Uterus (tissue), 4 donors: ENCODE data around the gene PLEKHM2. TPM values are rescaled to one million over a fixed set of nuclear protein-coding genes. Genes with fewer than 3 reads are reported as not detected.
A peak's percentile ranks its signal among the peaks of the same experiment; 100 is the strongest.

ENCODE experiments used
- DNase-seq, 2 donors: peaks; one replicate each; pipeline ENCODE4 v3.0.0-alpha.2; 2019 to 2020
- H3K27ac ChIP-seq, 2 donors: fragments of 200-600 bp; sonication (generic); 1 replicate in 1 of 2; 2 replicates in 1 of 2; pipeline ENCODE4 v1.5.1; 2016 to 2018
- H3K27me3 ChIP-seq, 2 donors: fragments of 200-600 bp; sonication (generic); one replicate each; pipeline ENCODE4 v1.5.1; 2018 to 2019; ENCODE audit warnings: control low read depth in 1 of 2
- H3K36me3 ChIP-seq, 2 donors: fragments of 200-600 bp; sonication (generic); one replicate each; pipeline ENCODE4 v1.5.1; 2019; ENCODE audit warnings: control low read depth in 1 of 2
- H3K4me1 ChIP-seq, 2 donors: fragments of 200-600 bp; sonication (generic); one replicate each; pipeline ENCODE4 v1.5.1; 2018 to 2019; ENCODE audit warnings: control low read depth in 1 of 2
- H3K4me3 ChIP-seq, 2 donors: fragments of 200-600 bp; sonication (generic); 1 replicate in 1 of 2; 2 replicates in 1 of 2; pipeline ENCODE4 v1.5.1; 2018 to 2019; ENCODE audit warnings: mild to moderate bottlenecking in 1 of 2
- H3K9me3 ChIP-seq, 2 donors: fragments of 200-600 bp; sonication (generic); one replicate each; pipeline ENCODE4 v1.5.1; 2019; ENCODE audit warnings: control low read depth in 1 of 2
- CTCF ChIP-seq, 4 experiments: fragments of 200-600 bp in 2 of 4; fragments of 450-650 bp in 2 of 4; sonication (generic) in 2 of 4; IDR thresholded peaks; one replicate each; pipeline ENCODE4 v1.5.1; 2016 to 2019; ENCODE audit warnings: antibody characterized with exemption in 4 of 4, mild to moderate bottlenecking in 2 of 4, moderate library complexity in 1 of 4
- POLR2A ChIP-seq, 2 donors: fragments of 450-650 bp; IDR thresholded peaks; one replicate each; pipeline ENCODE4 v1.6.1; 2016; ENCODE audit warnings: antibody characterized with exemption in 2 of 2, mild to moderate bottlenecking in 1 of 2, moderate library complexity in 1 of 2
- intact Hi-C: fragments of 100-400 bp; cut with DNase I; formaldehyde crosslinking; loops from one replicate; pipeline ENCODE4 v1.15.1; 2023; ENCODE audit warnings: low total_unique reads
- total RNA-seq, 4 donors: library from RNA; depleted of rRNA in 3 of 4; stranded (reverse); fragments of >200 nt in 3 of 4; gene quantifications; one replicate each; pipeline versions ENCODE4 v1.1.0 to v1.2.4, GENCODE V29; 2014 to 2023
- donor health status: DM: yes; HTN: yes; CAD: no.

Gene PLEKHM2
- total RNA-seq, 4 donors from 2014 or later = 21.3 to 70.2 (median 30.7) TPM

DNA sequence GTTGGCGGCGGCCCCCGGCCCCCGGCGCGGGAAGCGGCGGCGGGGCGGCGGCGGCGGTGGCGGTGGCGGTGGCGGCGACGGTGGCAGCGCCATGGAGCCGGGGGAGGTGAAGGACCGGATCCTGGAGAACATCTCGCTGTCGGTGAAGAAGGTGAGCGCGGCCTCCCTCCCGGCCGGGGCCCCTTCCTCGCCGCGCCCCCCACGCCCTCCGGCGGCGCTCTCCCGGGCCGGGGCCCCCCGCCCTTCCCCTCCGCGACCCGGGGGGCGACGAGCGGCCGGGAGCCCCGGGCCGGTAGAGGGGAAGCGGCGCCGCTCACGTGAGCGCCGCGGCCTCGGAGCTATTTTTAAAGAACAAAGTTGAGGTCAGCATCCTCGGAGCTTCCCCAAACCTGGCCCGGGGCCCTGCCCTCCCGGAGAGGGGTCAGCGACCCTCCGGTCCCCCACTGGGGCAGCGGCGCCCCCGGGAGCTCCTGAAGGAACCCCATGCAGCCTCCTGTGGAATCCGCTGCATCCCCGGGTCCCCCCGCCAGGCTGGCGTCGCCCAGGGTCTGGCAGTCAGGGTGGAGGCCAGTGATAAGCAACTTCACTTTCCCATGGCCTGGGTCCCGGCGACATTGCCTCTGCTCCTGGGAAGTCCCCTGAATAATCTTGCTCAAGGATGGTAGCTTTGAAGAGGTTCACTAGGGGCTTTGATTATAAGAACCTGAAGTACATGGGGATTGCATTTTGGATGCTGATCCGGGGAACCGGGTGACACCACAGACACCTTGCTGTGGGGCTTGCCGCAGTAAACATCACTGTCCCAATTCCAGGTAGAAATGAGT lies 560 bp downstream of the PLEKHM2 start:
- intact Hi-C loops = no loop called here
- no peaks in the 10 kb centered on the region for H3K9me3 ChIP-seq
- peak overlapping the region; percentile 95 to 98 for H3K27ac ChIP-seq
- H3K27me3 ChIP-seq = no peaks in the 10 kb centered on the region
- peak; percentile 39 to 50 for DNase-seq
- peaks cover 0 to 6% of the 10 kb centered on the region in 2 donors for H3K4me1 ChIP-seq
- peak overlapping the region; percentile 84 to 94 for H3K4me3 ChIP-seq
- TF ChIP-seq POLR2A (IDR thresholded peaks at IDR 0.05) (peak in 1 of 2 donors; percentile 7), CTCF (IDR thresholded peaks at IDR 0.05) (peak in 2 of 4 experiments; percentile 17 to 34)
- H3K36me3 ChIP-seq = no peaks in the 10 kb centered on the region

DNA sequence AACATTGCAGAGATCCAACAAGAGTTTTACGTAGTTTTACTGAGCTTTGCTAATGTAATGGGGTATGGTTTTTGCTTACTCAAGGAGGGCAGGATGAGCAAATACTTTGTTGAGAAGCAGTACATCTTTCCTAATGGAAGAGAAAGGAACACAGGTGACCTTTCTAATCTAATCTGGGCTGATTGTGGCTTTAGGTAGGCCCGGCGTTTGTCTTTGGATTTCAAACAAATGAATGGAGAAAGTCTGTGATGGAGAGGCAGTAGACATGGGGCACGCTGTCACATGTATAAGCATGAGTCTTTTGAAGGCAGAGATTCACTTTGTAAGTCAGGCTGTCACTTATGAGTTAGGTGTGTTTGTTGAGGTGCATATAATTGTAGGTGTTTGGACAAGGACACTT lies 1.7 kb downstream of the PLEKHM2 start:
- no peak for DNase-seq
- no peak for TF ChIP-seq POLR2A (IDR thresholded peaks at IDR 0.05)
- no peak for TF ChIP-seq CTCF (IDR thresholded peaks at IDR 0.05)
- peak overlapping the region; percentile 95 to 98 for H3K27ac ChIP-seq
- H3K27me3 ChIP-seq = no peaks in the 10 kb centered on the region
- intact Hi-C loops = no loop called here
- H3K4me3 ChIP-seq = peak overlapping the region; percentile 84 to 94
- no peaks in the 10 kb centered on the region for H3K9me3 ChIP-seq
- H3K4me1 ChIP-seq = peaks cover 0 to 9% of the 10 kb centered on the region in 2 donors
- no peaks in the 10 kb centered on the region for H3K36me3 ChIP-seq

DNA sequence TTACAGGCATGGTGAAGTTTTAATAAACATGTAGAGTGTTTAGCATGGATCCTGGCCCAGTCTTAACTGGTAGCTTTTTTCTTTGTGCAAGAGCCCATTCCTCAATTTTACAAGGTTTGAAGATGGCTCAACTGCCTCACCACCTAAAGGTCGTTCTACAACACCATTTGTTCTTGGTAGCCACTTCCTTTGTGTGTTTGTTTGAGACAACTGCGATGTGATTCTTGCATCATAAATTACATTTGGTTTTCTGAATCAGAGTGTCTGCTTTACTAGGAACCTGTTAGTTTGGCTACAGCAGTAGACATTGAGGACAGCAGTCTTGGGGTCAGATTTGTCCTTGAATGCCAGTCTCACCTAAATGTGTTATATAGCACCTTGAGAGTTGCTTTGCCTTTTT lies 3.3 kb downstream of the PLEKHM2 start:
- DNase-seq = no peak
- peaks cover 0 to 12% of the 10 kb centered on the region in 2 donors for H3K4me1 ChIP-seq
- H3K36me3 ChIP-seq = no peaks in the 10 kb centered on the region
- intact Hi-C loops = no loop called here
- TF ChIP-seq POLR2A (IDR thresholded peaks at IDR 0.05) = no peak
- no peak for TF ChIP-seq CTCF (IDR thresholded peaks at IDR 0.05)
- no peak overlapping the region for H3K27ac ChIP-seq
- H3K9me3 ChIP-seq = no peaks in the 10 kb centered on the region
- no peak overlapping the region for H3K4me3 ChIP-seq
- H3K27me3 ChIP-seq = no peaks in the 10 kb centered on the region

DNA sequence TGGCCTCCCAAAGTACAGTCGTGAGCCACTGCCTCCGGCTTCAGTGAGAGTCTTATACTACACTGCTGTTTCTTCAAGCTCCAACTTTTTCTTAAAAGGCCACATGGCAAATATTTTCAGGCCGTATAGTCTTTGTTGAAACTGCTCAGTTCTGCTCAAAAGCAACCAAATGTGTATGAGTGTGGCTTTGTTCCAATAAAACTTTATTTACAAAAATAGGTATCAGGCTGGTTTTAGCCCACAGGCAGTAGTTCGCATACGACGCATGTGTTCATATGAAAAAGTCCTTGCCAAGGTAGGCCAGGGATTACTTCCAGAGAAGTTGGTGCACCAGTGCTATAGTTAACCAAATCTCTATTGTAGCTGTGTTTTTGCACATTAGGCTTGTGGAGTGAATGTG lies 6.2 kb downstream of the PLEKHM2 start:
- TF ChIP-seq POLR2A (IDR thresholded peaks at IDR 0.05) (no peak), CTCF (IDR thresholded peaks at IDR 0.05) (no peak)
- H3K27me3 ChIP-seq = no peaks in the 10 kb centered on the region
- H3K9me3 ChIP-seq = no peaks in the 10 kb centered on the region
- H3K36me3 ChIP-seq = no peaks in the 10 kb centered on the region
- no peak for DNase-seq
- intact Hi-C loops = no loop called here
- peaks cover 0 to 12% of the 10 kb centered on the region in 2 donors for H3K4me1 ChIP-seq
- H3K27ac ChIP-seq = no peak overlapping the region
- H3K4me3 ChIP-seq = no peak overlapping the region

GRCh38 chr1:15691434-15692032 lies 7.4 kb downstream of the PLEKHM2 start:
- Histone ChIP-seq H3K4me3 (no peak overlapping the region), H3K36me3 (no peaks in the 10 kb centered on the region), H3K4me1 (peaks cover 0 to 6% of the 10 kb centered on the region in 2 donors), H3K27me3 (no peaks in the 10 kb centered on the region), H3K9me3 (no peaks in the 10 kb centered on the region), H3K27ac (peak overlapping the region; percentile 16 to 39)
- intact Hi-C loops = no loop called here
- DNase-seq = peak in 1 of 2 donors; percentile 38
- TF ChIP-seq POLR2A (IDR thresholded peaks at IDR 0.05) = no peak
- TF ChIP-seq CTCF (IDR thresholded peaks at IDR 0.05) = no peak
